ENCODE measurements around the gene TAF4.

Gene TAF4

GRCh38 chr20:61964675-61965605 lies 100.7 kb downstream of the TAF4 start:
- H3K4me1 ChIP-seq (ENCODE audit: control insufficient read depth in 1 of 2, insufficient read depth in 1 of 2, low read depth in 1 of 2, low read length in 1 of 2): no peaks in the 10 kb centered on the region
- TF ChIP-seq CTCF (IDR thresholded peaks at IDR 0.05): no peak

GRCh38 chr20:61963885-61964674 lies 101.6 kb downstream of the TAF4 start:
- TF ChIP-seq CTCF (IDR thresholded peaks at IDR 0.05): no peak
- Histone ChIP-seq H3K27ac (no peak overlapping the region), H3K9me3 (no peaks in the 10 kb centered on the region), H3K4me1 (ENCODE audit: control insufficient read depth in 1 of 2, insufficient read depth in 1 of 2, low read depth in 1 of 2, low read length in 1 of 2) (no peaks in the 10 kb centered on the region), H3K27me3 (peaks cover 43% of the 10 kb centered on the region), H3K4me3 (ENCODE audit: low read depth in 1 of 2, low read length in 1 of 2) (no peak overlapping the region), H3K36me3 (no peaks in the 10 kb centered on the region)

More at GRCh38 chr20:61964675-61965605, 100.7 kb downstream of the TAF4 start:
- H3K27me3 ChIP-seq: peaks cover 43% of the 10 kb centered on the region
- H3K9me3 ChIP-seq: no peaks in the 10 kb centered on the region
- H3K4me3 ChIP-seq (ENCODE audit: low read depth in 1 of 2, low read length in 1 of 2): no peak overlapping the region
- no peaks in the 10 kb centered on the region for H3K36me3 ChIP-seq
- H3K27ac ChIP-seq: no peak overlapping the region

GRCh38 chr20:61963149-61963548 lies 102.5 kb downstream of the TAF4 start:
- no peak for TF ChIP-seq CTCF (IDR thresholded peaks at IDR 0.05)
- Histone ChIP-seq H3K4me1 (ENCODE audit: control insufficient read depth in 1 of 2, insufficient read depth in 1 of 2, low read depth in 1 of 2, low read length in 1 of 2) (no peaks in the 10 kb centered on the region), H3K27ac (no peak overlapping the region), H3K9me3 (no peaks in the 10 kb centered on the region), H3K36me3 (no peaks in the 10 kb centered on the region), H3K4me3 (ENCODE audit: low read depth in 1 of 2, low read length in 1 of 2) (no peak overlapping the region), H3K27me3 (peaks cover 43% of the 10 kb centered on the region)

- TF ChIP-seq CTCF (IDR thresholded peaks at IDR 0.05): no peak
- Histone ChIP-seq H3K27me3 (peaks cover 40% of the 10 kb centered on the region), H3K36me3 (no peaks in the 10 kb centered on the region)
Observed at GRCh38 chr20:61960836-61961235, 104.8 kb downstream of the TAF4 start.

GRCh38 chr20:61958773-61959700 lies 106.6 kb downstream of the TAF4 start:
- Histone ChIP-seq H3K4me1 (ENCODE audit: control insufficient read depth in 1 of 2, insufficient read depth in 1 of 2, low read depth in 1 of 2, low read length in 1 of 2) (no peaks in the 10 kb centered on the region), H3K4me3 (ENCODE audit: low read depth in 1 of 2, low read length in 1 of 2) (no peak overlapping the region), H3K36me3 (no peaks in the 10 kb centered on the region), H3K9me3 (no peaks in the 10 kb centered on the region), H3K27me3 (peaks cover 34% of the 10 kb centered on the region), H3K27ac (no peak overlapping the region)
- TF ChIP-seq CTCF (IDR thresholded peaks at IDR 0.05): no peak

More at GRCh38 chr20:61960836-61961235, 104.8 kb downstream of the TAF4 start:
- H3K27ac ChIP-seq: no peak overlapping the region
- H3K4me1 ChIP-seq (ENCODE audit: control insufficient read depth in 1 of 2, insufficient read depth in 1 of 2, low read depth in 1 of 2, low read length in 1 of 2): no peaks in the 10 kb centered on the region
- H3K4me3 ChIP-seq (ENCODE audit: low read depth in 1 of 2, low read length in 1 of 2): no peak overlapping the region
- H3K9me3 ChIP-seq: no peaks in the 10 kb centered on the region

All from neutrophil (primary cell).